ENCODE data around the gene ASPA.
"Not testable (repeated sequence)": the region's sequence is repeated elsewhere in the genome, so short reads cannot be mapped to it uniquely, and the experiment has no call there.

Gene ASPA

DNA sequence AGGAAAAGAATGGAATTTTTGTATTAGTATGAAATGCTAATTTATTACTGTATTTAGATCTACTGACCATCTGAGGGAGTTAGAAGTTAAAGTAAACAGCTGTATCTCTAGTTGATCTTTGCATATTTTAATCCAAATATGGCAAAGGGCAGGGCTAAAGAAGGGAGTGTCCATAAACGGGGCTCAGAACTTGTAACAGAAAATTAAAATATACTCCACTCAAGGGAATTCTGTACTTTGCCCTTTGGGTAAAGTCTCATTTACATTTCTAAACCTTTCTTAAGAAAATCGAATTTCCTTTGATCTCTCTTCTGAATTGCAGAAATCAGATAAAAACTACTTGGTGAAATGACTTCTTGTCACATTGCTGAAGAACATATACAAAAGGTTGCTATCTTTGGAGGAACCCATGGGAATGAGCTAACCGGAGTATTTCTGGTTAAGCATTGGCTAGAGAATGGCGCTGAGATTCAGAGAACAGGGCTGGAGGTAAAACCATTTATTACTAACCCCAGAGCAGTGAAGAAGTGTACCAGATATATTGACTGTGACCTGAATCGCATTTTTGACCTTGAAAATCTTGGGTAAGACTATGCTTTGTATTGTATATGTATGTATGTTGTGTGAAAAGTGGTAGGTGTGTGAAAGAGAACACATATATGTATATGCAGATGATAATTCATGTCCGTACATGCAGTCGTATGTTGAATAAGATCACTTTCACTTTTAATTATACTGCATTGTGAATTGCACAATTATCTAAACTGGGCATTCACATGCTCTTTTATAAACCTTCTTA, at the start of gene ASPA:
Gene ASPA (plus strand): TSS at position 186 of the 799 bp plus-strand sequence. CDS start 163 bp downstream, at position 349.
- DNase-seq (no peak), ATAC-seq (no peak)

DNA sequence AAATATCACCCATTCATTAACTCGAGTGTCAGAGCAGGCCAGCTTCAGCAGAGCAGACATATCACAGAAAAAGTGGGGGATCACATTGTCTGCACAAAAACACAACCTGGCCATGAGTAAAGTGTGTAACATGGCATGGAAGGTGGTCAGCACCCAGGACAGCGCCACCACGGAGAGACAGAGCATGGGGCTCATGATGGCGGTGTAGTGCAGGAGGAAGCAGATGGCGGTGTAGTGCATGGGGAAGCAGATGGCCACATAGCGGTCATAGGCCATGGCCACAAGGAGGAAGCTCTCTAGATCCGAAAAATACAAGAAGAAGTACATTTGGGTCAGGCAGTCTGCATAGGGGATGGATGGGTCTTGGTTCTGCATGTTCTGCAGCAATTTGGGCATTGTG, 42.6 kb upstream of the ASPA start:
- not testable (repeated sequence) for ATAC-seq
- DNase-seq, result peak; percentile 16

DNA sequence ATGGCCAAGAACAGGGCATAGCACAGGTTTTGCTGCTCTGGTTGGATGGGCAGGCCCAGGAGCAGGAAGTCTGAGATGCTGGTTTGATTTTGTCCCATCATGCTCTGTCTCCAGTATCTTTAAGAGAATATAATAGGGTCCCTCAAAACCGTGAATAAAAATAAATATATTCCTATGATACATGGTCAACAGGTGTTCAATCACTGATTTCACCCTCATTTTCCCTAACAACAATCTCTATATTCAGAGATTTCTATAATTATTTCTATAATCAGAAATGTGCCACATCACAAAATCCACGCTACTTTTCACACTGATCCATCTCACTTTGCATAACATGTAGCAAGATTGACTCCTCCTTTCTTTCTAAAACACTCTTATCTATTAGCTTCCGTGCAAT, 42.1 kb upstream of the ASPA start, which contains the start of gene OR1E2:
Gene OR1E2 (minus strand): TSS at position 101 of the 400 bp plus-strand sequence. CDS start 0 bp downstream, at position 101.
- ATAC-seq (no peak), DNase-seq (no peak)

DNA sequence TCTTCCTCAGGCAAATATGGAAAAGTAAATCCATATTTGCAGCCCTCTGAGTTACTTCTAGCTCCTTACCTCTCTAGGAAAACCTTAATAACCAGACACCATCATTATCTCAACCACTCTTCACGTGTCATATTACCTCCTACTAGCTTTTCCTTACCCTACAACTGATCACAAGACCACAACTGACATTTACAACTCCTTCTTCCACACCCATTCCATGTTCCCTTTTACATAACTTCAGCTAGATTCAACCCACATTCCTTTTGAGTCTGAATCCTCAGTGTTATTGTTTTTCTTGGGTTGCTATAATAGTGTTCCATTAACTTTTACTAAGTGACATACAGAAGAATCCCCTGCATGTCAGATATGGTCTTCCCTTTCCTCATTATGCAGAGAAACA, 37.4 kb upstream of the ASPA start:
- ATAC-seq (no peak), DNase-seq (no peak)

DNA sequence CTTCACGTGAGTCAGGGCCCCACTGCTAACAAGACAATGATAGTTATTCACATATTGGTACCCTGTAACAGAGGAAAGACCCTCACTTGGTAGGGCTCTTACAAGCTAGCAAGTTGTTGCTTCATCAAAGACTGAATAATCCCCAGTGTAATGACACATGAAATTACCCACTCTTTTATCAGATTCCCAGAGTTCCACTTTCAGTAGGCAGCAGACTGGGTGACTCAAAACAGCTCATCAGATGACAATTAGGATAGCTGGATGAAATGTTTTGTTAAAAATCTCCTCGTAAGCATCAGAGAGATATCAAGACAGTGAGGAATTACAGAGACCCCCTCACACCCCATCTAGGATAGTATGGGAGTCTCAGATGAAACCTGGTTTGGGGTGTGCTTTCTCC, 35.3 kb upstream of the ASPA start:
- ATAC-seq, result no peak
- DNase-seq, result no peak

DNA sequence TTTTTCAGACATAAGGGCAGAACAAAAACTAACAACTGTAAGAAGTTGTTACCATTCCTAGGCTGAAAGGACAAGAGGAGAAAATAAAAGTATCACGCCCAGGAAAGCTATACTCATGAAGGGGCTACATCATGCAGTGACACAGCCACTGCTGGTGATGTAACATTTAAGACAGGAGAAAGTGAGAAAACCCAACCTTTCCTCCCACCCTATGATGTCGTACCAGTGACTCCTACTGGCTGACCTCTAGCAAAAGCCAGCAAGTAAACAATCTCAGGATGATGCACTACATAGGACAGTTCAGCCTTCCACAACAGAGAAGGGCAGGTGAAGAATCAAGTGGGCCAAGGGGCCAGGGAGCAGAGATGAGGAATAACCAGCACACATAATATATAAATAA, 28.2 kb upstream of the ASPA start:
- DNase-seq, result no peak
- ATAC-seq, result no peak

DNA sequence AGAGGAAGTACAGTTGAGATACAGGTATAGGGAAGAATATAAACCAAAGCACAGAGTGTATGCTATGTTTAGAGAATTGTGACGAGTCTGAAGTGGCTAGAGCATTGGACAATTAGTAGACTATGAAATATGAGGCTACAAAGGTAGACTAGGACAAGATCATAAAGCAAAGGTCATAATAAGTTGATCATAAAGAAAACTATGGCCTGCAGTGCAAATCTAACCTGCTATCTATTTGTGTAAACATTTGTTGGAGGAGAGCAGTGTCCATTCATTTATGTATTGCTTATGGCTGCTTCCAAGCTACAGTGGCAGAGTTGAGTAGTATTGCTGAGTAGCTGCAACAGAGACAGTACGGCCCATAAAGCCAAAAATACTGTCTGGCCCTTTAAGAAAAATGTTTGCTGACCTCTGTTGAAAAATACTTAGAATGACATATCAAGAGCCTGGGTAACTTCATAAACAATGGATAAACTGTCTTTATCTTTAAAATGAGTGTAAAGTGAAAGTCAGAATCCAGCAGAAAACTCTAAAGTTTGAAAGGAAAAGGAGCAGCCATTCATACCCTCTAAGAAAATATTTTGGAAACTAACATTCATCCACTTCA, 27.6 kb upstream of the ASPA start:
- no peak for DNase-seq
- no peak for ATAC-seq

DNA sequence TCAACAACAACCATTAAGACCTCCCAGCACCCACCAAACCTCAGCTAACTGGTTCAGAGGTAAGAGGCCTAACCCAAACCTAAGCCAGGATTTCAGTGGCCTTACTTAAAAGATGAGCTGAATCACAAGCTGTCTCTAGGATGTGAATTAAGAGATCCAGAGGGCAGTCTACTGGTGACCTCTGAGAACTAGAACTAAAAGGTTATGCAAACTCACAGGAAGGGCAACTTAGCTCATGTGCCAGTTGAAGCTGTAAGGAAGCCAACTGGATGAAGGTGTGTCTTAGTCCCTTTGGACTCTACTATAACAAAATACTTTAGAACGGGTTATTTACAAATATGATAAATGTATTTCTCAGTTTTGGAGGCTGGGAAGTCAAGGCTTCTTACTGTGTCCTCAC, 9.4 kb upstream of the ASPA start:
- not testable (repeated sequence) for DNase-seq, ATAC-seq

DNA sequence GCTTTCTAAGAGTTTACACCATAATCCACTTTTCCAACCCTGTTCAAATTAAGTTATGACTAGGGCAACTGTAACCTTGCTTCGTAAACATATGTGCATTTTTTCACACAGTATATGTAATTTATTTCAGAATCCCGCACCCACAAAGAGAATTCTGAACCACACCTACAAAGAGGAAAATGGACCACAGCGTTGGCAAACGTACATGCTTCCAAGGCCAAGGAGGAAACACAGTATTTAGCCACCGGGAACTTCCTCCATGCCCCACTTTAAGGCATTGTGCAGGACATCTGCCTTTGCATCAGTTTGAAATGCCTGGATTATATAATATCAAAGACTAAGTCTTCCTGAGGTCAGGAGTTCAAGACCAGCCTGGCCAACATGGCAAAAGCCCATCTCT, 6.3 kb upstream of the ASPA start:
- no peak for ATAC-seq
- DNase-seq, result no peak

DNA sequence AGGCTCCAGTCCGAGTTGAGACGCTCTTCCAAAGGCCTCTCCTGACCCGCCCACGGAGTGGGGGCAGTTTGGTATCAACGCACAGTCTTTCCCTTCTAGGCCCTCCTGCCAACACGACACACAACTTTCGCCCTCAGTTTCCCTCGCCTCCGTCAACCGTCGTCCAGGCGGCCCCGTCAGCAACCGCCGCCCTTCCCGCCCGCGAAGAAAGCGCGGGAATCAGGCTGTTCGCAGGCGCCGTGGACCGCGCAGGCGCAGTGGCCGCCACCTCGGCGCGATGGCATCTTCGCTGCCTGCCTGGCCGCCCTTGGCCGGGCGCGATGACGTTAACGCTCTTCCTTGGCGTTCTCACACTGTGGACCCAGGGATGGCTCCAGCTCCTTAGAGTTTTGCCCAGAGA, 4.2 kb upstream of the ASPA start, which contains the start of gene SPATA22:
Gene SPATA22 (minus strand): TSS at position 221 of the 400 bp plus-strand sequence. CDS start 2,494 bp downstream, outside the sequence.
- DNase-seq, result no peak
- ATAC-seq, result no peak

DNA sequence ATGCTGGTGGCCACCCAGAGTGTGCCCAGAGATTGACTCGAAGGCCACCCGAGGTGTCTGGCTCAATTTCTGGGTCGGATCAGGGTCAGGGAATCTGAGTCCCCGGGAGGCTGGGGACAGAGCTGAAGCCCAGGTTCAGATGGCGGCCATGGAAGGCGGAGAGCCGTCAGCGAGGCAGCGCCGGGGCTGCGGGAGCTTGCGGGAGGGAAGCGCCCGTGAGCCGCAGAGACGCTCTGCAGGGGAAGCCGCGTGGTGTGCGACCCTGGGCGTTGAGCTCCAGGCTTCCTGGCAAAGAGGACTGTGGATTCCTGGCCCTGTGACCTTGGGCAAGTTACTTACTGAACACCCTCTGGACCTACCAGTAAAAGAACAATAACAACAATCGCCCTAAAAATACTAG, 3.7 kb upstream of the ASPA start:
- ATAC-seq, result no peak

DNA sequence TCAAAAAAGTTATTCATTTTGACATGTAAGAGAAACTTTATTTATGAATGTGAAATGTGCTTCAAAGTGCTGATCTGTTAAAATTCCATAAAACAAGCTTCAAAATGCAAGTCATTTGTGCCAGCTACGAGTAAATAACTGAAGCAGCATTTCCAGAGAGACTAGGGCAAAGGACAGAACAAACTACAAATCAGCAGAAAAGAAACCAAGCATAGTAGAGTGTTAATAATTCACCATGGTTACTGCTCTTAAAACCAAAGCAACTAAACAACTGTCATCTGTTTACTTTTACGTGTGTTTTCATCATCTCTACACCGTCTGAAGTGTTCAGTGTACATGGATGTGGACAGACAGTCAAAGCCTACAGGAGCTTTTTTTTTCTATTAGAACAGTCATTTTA, 1.6 kb upstream of the ASPA start:
- ATAC-seq (no peak), DNase-seq (no peak)

More for the DNA sequence above, 3.7 kb upstream of the ASPA start:
- no peak for DNase-seq

DNA sequence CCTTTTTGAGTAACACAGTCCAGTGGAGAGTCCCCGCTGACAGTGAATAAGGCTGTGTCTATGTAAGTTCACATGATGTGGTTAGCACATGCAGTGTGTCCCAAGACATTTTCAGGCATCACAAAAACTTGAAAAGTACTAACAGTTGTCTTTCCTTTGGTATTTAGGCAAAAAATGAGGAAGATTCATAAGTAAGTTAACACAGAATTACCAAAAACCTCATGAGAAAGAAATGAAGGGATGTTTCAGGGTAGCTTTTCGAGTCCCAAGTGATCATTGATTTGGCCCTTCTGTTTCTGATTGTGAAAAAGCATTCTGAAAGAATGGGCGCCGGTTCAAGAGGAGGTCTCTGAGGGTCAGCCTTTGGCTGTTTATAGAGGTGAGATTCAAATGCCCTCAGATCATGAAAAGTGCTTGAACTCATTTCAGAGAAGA, 529 bp upstream of the ASPA start:
- no peak for DNase-seq
- no peak for ATAC-seq

DNA sequence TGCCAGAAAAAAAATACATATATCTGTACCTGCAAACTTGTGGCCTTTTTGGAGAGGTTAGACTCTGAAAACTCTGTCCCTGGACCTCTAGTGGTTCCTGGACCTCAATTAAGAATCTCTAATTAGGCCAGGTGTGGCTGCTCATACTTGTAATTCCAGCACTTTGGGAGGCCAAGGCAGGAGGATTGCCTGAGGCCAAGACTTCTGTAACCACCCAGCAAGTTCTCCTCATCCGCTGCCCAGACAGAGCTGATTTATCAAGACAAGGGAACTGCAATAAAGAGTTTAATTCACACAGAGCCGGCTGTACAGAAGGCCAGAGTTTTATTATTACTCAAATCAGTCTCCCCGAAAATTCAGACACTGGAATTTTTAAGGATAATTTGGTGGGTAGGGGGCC, 4.2 kb downstream of the ASPA start:
- DNase-seq, result no peak

DNA sequence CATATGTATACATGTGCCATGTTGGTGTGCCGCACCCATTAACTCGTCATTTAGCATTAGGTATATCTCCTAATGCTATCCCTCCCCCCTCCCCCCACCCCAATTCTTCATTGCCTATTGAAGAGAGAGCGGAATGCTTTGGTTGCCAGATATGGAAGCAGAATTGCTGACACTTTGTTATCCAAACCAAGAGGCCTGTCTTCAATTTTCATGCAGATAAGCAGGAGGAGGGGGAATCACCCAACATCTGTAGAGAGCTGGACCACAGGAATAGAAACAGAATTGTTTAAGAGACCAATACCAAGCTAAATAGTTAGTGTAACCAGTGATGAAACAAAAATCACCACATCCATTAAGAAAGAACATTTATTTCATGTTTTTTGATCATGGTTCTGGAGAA, 7.1 kb downstream of the ASPA start:
- ATAC-seq (no peak), DNase-seq (no peak)

More for the DNA sequence above, 4.2 kb downstream of the ASPA start:
- ATAC-seq, result no peak

DNA sequence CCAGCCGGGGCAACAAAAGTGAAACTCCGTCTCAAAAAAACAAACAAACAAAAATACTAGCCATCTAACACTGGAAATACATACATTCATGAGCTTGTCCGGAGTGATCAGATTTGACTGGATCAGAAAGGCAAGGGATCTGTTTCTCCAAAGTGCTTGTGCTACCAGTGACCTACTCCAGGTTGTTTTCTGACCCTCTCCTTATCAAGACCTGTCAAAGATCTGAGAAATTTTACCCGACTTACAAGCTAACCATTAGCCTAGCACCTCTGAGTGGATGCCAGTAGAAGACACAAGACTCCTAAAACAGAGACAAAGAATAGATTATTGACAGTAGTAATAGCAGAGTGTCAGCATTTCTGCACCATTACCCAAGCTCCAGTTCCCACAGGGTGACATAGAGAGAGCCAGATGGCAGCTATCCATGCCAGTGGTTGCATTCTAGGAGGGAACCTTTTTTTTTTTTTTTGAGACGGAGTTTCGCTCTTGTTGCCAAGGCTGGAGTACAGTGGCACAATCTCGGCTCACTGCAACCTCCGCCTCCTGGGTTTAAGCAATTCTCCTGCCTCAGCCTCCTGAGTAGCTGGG, 9.8 kb downstream of the ASPA start:
- no peak for DNase-seq
- no peak for ATAC-seq

DNA sequence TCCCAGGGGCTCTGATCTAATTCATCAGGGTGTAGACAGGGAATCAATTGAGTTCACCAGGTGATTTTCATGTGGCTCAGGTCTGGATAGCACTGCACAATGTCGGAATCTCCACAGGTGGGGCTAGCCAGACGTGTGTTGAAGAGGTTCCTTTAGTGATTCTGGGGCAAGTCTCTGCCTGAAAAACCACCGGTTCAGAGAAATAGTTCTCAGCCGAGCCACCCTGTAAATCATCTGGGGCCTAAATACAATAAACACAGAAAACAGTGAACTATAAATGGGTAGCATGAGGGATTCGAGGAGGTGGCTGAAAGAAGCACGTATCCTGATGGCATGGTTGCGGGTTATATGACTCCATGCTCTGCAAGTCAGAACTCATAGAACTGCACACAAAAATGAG, 21.3 kb downstream of the ASPA start:
- no peak for DNase-seq
- no peak for ATAC-seq

DNA sequence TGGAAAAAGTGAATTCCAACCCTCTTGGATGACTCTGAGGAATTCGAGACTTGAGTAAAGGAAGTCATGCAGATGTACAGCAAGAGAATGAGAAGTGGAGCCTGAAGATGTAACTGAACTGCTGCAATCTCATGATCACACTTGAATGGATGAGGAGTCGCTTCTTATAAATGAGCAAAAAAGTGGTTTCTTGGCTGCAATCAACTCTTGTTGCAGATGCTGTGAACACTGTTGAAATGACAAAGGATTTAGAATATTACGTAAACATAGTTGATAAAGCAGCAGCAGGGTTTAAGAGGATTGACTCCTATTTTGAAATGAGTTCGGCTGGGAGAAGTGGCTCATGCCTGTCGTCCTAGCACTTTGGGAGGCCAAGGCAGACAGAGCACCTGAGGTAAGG, 25.5 kb downstream of the ASPA start:
- DNase-seq (no peak), ATAC-seq (no peak)

DNA sequence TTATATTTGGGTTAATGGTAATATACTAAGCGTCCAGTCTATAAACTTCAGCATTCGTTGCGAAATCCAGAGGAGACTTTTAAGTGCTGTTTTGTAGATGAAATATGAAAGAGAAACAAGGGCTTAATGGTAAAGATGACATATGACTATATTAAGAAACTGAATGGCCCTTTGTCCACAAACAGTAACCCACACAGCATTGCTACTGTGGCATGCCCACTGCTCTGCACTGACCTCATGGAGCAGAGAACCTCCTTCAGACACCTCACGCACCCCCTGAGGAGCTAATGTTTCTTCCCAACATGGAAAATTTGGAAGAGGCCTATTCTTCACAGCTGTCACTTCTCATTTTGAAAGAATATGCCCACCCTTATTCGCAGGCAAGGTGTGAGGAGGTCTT, 26.7 kb downstream of the ASPA start:
- ATAC-seq (no peak), DNase-seq (no peak)

DNA sequence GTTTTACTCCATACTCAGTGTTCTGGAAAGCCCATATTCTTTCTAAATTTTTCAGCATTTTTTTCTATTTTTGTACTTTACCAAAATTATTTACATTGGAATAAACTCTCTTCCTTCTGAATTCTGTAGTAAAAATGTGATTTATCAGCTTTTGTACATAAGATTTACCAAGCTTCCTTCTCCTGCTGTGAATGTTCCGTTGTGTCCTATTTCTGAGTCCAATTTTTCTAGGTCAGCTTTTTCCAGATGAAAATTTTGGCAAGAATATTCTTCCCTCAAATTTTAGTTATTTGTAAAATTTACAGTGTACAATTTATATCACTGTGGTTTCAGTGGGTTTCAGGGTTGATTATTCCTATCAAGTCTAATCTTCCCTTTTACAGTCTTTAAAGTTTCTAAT, 27.5 kb downstream of the ASPA start:
- DNase-seq, result no peak
- no peak for ATAC-seq

DNA sequence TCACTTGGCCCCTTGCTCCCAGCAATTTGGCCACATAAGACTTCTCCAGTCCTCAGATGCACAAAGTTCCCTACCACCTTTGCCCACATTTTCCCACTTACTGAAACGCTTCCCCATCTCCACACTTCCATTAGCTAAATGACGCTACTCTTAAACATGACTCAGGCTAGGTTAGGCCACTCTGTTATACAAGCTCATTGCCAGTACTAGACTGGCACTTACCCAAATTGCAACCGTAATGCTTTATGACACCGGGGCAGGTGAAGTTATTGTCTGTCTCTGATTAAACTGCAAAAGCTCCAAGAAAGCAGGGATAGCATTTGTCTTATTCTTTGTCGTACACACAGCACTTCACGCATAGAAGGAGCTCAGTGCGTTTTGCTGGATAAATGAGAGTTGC, 29.2 kb downstream of the ASPA start:
- ATAC-seq, result no peak
- no peak for DNase-seq

DNA sequence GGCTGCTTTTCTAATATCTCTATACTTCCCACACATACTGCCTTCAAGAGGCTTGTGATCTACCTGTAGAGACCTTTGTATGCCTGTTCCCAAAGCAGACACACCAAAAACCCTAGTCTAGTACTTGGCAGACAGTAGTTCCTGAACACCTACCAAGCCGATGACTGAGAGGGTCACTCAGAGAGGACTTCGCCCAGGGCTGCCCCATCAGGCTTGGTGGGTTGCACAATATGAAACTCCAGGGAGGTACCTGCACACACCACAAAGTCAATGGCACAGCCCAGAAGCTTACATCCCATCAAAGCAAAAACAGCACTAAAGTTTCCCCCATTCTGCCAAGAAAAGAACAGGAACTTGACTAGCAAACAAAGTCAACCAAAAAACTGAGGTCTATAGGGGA, 30.3 kb downstream of the ASPA start:
- ATAC-seq (no peak), DNase-seq (no peak)

DNA sequence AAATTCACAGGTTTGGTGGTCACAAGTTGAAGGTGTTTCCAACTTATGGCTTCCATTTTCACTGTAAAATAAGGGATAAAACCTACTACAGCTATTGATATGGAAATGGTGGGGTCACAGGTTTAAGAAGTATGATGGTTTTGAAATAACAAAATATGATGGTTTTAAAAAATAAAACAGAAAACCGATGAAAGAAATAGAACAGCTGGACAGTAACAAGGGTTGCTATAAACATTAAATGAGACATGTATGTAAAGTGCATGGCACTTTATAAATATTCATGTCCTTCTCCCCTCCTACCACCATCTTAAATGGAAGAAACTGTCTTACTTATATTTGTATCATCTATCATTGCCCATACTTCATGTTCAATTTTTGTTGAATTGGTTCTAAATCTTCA, 31.3 kb downstream of the ASPA start:
- DNase-seq (no peak), ATAC-seq (no peak)

Measured in stimulated activated naive CD8-positive, alpha-beta T cell treated with anti-CD3 and anti-CD28 coated beads, Interleukin-15, Interleukin-2, amounts not matched to agents 100 U/mL and 50 U/mL, for 24 hours (primary cell).